HFF-Myc (cell line): ENCODE data around the gene SLC6A8.
"Not testable (repeated sequence)": the region's sequence is repeated elsewhere in the genome, so short reads cannot be mapped to it uniquely, and the experiment has no call there.

Experiments
- DNase-seq: peaks from one replicate; pipeline ENCODE4 v3.0.0-alpha.2; 2011; ENCODE audit warnings: low read depth; ENCODE audit errors: extremely low read depth
- H3K4me3 ChIP-seq: replicated peaks from 2 replicates; pipeline ENCODE4 v1.5.1; 2011; ENCODE audit warnings: low read depth, mild to moderate bottlenecking, control low read depth, low read length
- CTCF ChIP-seq: IDR thresholded peaks from 2 replicates; pipeline ENCODE4 v1.5.1; 2012; ENCODE audit warnings: mild to moderate bottlenecking, low read depth, low read length, control low read depth; ENCODE audit errors: missing control alignments

Gene SLC6A8

DNA sequence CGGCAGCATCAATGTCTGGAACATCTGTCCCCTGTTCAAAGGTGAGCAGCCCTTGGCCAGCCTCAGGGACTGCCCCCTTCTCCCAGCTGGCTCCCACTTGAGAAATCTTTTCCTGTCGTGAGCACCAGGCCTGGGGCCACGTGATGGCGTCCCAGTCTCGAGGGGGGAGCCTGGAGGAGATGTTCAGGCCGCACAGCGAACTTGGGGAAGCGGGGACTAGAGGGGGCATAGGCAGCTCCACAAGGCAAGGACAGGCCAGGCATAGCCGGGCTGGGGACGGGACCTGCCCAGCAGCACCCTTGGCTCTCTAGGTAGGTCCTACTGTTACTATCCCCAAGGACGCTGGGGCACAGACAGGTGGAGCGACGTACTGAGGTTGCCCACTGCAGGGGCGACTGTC lies 2.7 kb downstream of the SLC6A8 start:
- no peak for DNase-seq
- no peak for TF ChIP-seq CTCF
- H3K4me3 ChIP-seq: peak overlapping the region; percentile 49

GRCh38 chrX:153691032-153691827 lies 3.5 kb downstream of the SLC6A8 start:
- DNase-seq, H3K4me3 ChIP-seq: not testable (repeated sequence)

GRCh38 chrX:153692003-153692402 lies 4.3 kb downstream of the SLC6A8 start:
- H3K4me3 ChIP-seq: no peak overlapping the region
- TF ChIP-seq CTCF: no peak
- DNase-seq: no peak

DNA sequence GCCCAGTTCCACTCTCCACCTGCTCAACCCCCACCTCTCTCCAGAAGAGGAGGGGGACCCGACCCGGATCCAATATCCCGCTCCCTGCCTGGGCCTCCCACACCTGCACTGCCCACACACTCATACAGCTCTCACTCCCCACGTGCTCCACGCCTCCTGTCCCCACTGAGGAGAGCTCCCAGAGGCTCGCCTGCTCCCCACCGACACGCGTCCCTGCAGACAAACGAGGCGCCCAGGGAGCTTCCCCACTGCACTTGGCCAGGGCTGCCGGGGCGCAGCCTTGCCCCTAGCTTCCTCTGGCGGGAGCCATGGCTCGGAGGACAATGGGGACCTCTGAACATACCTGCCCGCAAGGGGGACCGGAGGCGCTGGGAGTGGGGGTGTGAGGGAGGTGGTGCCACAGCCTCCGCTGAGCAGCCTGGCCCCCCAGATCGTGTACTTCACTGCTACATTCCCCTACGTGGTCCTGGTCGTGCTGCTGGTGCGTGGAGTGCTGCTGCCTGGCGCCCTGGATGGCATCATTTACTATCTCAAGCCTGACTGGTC lies 5.0 kb downstream of the SLC6A8 start:
- no peak for DNase-seq
- no peak overlapping the region for H3K4me3 ChIP-seq
- TF ChIP-seq CTCF: no peak

DNA sequence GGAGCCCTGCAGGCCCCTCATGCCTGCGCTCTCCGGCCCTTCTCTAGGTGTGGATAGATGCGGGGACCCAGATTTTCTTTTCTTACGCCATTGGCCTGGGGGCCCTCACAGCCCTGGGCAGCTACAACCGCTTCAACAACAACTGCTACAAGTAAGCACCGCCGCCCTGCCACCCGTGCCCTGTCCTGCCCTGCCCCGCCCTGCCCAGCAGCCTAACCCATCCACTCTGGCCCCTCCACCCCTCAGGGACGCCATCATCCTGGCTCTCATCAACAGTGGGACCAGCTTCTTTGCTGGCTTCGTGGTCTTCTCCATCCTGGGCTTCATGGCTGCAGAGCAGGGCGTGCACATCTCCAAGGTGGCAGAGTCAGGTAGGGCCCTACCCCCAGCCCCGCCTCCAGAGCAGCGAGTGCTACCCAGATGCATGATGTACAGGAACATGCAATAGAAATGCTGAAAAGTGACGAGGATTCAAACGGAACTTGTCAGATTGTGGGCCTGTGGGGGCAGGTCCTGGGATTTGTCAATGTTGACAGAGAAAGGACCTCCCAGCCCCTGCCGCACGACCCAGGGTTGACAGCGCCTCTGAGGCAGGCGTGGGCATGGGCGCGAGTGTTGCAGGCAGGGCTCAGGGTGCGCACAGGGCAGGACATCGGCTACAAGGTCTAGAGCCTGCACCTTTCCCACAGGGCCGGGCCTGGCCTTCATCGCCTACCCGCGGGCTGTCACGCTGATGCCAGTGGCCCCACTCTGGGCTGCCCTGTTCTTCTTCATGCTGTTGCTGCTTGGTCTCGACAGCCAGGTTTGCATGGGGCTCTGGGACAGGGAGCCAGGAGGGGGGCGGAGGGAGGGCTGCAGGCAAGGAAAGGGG lies 5.7 kb downstream of the SLC6A8 start:
- no peak for TF ChIP-seq CTCF
- no peak overlapping the region for H3K4me3 ChIP-seq
- DNase-seq: no peak

DNA sequence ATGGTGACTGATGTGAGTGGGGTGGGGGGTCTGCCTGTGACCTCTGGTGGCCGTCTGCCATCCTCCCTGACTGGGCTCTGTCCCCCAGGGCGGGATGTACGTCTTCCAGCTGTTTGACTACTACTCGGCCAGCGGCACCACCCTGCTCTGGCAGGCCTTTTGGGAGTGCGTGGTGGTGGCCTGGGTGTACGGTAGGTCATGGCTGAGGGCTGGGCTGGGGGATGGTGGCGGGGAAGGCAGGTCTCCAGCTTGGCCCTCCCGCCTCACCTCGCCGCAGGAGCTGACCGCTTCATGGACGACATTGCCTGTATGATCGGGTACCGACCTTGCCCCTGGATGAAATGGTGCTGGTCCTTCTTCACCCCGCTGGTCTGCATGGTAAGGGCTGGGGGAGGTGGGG lies 6.5 kb downstream of the SLC6A8 start:
- H3K4me3 ChIP-seq, DNase-seq: not testable (repeated sequence)

DNA sequence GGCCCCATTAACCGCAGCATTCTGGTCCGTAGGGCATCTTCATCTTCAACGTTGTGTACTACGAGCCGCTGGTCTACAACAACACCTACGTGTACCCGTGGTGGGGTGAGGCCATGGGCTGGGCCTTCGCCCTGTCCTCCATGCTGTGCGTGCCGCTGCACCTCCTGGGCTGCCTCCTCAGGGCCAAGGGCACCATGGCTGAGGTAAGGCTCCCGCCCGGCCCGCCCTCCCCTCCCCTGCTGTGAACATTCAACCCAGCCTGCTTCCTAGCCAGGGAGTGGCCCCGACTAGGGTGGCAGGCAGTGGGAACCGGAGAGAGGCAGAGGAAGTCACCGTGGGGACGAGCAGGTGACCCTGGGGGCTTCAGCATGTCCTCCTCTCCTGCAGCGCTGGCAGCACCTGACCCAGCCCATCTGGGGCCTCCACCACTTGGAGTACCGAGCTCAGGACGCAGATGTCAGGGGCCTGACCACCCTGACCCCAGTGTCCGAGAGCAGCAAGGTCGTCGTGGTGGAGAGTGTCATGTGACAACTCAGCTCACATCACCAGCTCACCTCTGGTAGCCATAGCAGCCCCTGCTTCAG lies 7.1 kb downstream of the SLC6A8 start:
- TF ChIP-seq CTCF: no peak
- no peak for DNase-seq
- no peak overlapping the region for H3K4me3 ChIP-seq
